GM18951 (cell line): ENCODE results near the gene GAL.

Source experiments
- POLR2A ChIP-seq: IDR thresholded peaks from 4 replicates; pipeline ENCODE4 v1.6.1; 2011; ENCODE audit warnings: mild to moderate bottlenecking; ENCODE audit not compliant: insufficient read length, insufficient read depth; ENCODE audit errors: extremely low read depth
- in situ Hi-C: fragments of 300-500 bp; cut with MboI; formaldehyde crosslinking; loops from one replicate; pipeline ENCODE4 v1.12.0; 2022; ENCODE audit warnings: low sequenced_read_pairs, mixed read lengths, inconsistent platforms; ENCODE audit not compliant: unreplicated experiment

The GAL gene

DNA sequence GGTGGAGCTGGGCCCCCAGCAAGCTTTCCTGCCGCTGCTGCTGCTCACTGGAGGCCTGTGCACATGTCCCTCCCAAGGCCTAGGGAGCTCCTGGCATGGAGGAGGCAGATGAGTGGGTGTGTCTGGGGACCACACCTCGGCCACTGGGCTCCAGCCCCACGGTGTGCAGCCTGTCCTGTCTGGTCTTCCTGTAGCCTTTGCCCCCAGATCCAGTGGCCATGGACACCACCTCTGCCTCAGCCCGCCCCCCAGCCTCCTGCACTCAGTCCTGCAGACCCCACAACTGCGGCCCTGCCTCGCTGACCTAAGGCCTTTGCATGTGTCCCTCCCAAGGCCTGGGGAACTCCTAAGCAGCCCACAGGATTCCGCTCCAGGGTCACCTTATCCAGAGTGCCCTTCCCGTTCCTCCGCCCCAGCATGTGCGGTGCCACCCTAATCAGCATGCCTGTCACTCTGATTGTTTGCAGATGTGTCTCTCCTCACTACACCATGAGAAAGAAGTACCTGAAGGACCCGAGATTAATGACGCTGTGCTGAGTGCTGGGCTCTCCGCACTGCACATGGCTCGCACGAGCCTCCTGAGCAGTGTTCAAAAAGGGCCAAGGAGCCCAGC is 8.6 kb downstream of the GAL start:
- in situ Hi-C loops: no loop called here
- TF ChIP-seq POLR2A: no peak

DNA sequence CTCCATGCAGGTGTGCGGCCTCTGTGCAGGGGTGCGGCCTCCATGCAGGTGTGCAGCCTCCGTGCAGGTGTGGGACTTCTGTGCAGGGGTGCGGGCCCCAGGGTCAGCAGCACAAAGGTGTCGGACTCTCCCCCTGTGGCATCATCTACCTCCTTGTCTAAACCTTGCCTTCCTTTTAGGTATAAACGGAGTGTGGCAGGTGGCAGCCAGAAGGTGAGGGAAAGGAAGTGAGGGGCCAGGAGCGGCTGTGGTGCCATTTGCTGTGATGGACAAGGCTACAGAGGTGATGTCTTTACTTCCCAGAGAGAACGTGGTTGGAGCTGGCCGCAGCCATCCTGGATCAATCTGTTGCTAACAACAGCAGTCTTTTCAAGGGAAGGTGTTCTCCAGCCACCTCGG is 9.1 kb downstream of the GAL start:
- in situ Hi-C loops: no loop called here
- no peak for TF ChIP-seq POLR2A

- in situ Hi-C loops: no loop called here
- no peak for TF ChIP-seq POLR2A
These were observed 10.3 kb downstream of the GAL start for GRCh38 chr11:68694431-68695297.

GRCh38 chr11:68695531-68695930 is 11.2 kb downstream of the GAL start:
- in situ Hi-C loops: no loop called here
- no peak for TF ChIP-seq POLR2A

DNA sequence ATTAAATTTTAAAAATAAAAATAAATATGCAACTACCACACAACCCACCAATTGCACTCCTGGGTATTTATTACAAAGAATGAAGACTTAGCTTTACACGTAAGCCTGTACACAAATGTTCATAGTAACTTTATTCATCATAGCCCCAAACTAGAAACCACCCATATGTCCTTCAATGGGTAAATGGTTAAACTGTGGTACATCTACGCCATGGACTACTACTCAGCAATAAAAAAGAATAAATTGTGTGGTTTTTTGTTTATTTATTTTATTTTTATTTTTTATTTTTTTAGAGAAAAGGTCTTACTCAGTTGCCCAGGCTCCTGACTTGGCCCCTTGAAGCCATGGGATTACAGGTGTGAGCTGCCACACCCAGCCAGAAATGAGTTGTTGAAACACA is 14.6 kb downstream of the GAL start:
- TF ChIP-seq POLR2A: no peak
- in situ Hi-C loops: no loop called here

DNA sequence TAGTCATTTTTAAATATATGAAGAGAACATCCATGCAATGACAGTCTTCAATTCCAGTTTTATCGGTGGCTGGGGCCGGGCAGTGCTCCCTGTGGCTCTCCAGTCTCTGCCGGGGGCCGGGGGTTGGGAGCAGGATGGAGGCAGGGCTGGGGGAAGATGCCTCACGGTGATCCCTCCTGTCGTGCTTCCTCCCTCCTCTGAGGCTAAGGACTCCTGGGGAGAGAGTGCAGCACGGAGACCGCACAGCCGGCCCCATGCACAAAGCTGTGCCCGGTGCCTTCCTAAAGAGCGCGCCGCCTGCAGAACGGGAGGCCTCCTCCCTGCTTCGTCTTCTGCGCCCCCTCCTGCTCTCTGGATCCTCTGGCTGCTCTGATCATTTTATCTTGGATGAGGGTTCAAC is 20.5 kb downstream of the GAL start:
- no peak for TF ChIP-seq POLR2A
- in situ Hi-C loops: no loop called here

- no peak for TF ChIP-seq POLR2A
- in situ Hi-C loops: no loop called here
These were observed 23.2 kb downstream of the GAL start for GRCh38 chr11:68707527-68707926.

GRCh38 chr11:68709062-68709461 is 24.7 kb downstream of the GAL start:
- in situ Hi-C loops: no loop called here

GRCh38 chr11:68710409-68710808 is 26.1 kb downstream of the GAL start:
- in situ Hi-C loops: no loop called here
- no peak for TF ChIP-seq POLR2A

More at GRCh38 chr11:68709062-68709461, 24.7 kb downstream of the GAL start:
- no peak for TF ChIP-seq POLR2A

- in situ Hi-C loops: no loop called here
- TF ChIP-seq POLR2A: no peak
These were observed 26.8 kb downstream of the GAL start for GRCh38 chr11:68711114-68711513.

DNA sequence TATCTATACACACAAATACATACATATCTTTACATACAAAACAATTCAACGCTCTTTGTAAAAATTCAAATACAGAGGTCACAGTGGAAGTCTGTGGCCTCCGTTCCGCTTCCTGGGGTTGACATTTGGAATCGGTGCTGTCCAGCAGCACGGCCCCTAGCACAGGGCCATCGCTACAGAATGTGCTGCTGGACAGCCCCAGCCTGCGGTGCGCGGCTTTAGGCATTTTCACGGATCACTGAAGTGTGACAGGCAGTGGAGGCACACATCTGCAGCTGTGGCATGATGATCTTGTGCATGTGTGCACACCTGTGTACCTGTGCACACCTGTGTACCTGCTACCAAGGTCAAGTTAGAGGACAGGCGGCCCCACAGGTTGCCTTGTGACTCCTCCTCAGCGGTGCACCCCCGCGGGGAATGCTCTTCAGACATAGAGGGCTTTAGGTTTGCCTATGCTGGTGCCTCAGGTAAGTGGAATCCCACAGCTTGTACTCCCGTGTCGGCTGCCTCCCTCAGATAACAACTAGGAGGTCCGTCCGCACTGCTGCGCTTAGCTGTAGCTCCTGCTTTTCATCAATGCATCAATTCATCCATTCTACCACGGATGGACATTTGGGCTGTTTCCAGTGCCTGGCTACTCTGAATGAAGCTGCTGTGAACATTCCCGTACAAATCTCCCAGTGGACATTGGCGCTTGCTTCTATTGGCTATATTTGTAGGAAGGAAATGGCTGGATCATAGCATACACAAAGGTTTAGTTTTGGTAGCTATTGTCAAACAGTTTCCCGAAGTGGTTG is 29.9 kb downstream of the GAL start:
- in situ Hi-C loops: no loop called here
- no peak for TF ChIP-seq POLR2A

DNA sequence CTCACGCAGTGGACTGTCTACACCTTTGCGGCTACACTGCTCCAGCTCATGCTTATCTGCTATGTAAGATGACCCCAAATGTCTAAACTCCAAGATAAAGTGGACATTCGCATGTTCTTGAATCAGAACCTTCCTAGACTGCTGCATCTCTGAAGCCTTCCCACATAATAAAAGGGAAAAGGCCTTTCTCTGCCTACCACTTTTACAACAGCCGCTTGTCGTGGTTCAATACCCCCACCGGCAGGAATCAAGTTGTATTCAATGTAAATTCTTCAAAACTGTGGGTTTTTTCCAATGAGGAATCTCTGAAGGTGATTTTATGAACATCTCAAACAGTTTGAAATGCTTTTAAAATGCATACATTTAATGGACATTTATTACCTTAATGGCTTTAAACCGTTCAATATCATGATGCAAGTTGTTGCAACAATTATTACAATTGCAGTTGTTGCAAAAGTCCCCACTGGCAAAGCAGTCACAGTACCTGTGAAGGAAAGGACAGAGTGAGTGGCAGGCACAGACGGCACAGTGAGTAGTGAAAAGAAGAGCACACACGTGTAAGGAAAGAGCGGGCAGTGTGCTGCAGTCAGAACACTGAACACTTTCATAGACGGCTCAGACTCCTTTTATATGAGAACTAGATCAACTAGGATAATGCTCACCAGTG is 31.2 kb downstream of the GAL start:
- TF ChIP-seq POLR2A: no peak
- in situ Hi-C loops: no loop called here

GRCh38 chr11:68721075-68721474 is 36.7 kb downstream of the GAL start:
- in situ Hi-C loops: no loop called here
- TF ChIP-seq POLR2A: no peak
